HepG2 (cell line): ENCODE results near the gene CACNA1C. TPM values are rescaled to one million over a fixed set of nuclear protein-coding genes. Genes with fewer than 3 reads are reported as not detected.

Source experiments
- ATAC-seq: fragments of 200-7000 bp; cut with Tn5 transposase; 3 replicates; pipeline ENCODE4 v1.9.1; 2020; ENCODE audit warnings: mild to moderate bottlenecking, moderate library complexity
- BruUV-seq: library from RNA; stranded (reverse); fragments of 400-500 nt; replicated peaks from 2 replicates; lab custom pipeline; 2021; lab: Mats Ljungman, UMichigan
- CTCF ChIA-PET: fragments of 300-600 bp; formaldehyde crosslinking; extraction: SDS; loops from one replicate; lab custom pipeline; 2021; ENCODE audit warnings: low total read pairs, inconsistent platforms, low intra/inter-chr PET ratio; lab: Yijun Ruan, JAX
- POLR2A ChIA-PET: fragments of 350-600 bp; sonication (Branson Sonifier 250); formaldehyde crosslinking; loops from one replicate; lab custom pipeline; 2020; ENCODE audit warnings: antibody characterized with exemption, inconsistent platforms; lab: Yijun Ruan, JAX
- DNase-seq: peaks from one replicate; pipeline ENCODE4 v3.0.0-alpha.2; 2015; ENCODE audit warnings: low spot score
- FAIRE-seq: peaks from 3 replicates; lab custom pipeline; 2011; peaks lifted over from hg19 to GRCh38; lab: Jason Lieb, UNC
- H2AFZ ChIP-seq: one replicate; pipeline ENCODE4 v1.6.1; 2011; ENCODE audit warnings: low read length, inconsistent platforms
- H3K27ac ChIP-seq: fragments of 300-600 bp; 3 replicates; pipeline ENCODE4 v1.8.0; 2011; ENCODE audit warnings: mixed run types, mild to moderate bottlenecking, mixed read lengths, low read length, inconsistent platforms; ENCODE audit not compliant: insufficient read depth; ENCODE audit errors: extremely low read length
- H3K27me3 ChIP-seq, 2 experiments: fragments of 200-600 bp in 1 of 2; 2 replicates in 1 of 2; 3 replicates in 1 of 2; pipeline versions ENCODE4 v1.6.0 to v1.8.0; 2011; ENCODE audit warnings: low read length in 2 of 2, mild to moderate bottlenecking in 2 of 2, moderate library complexity in 2 of 2, inconsistent platforms in 1 of 2; ENCODE audit not compliant: insufficient read depth in 2 of 2, control insufficient read depth in 1 of 2
- H3K36me3 ChIP-seq, 2 experiments: fragments of 200-600 bp in 1 of 2; replicated peaks in 1 of 2; 2 replicates in 1 of 2; 3 replicates in 1 of 2; pipeline versions ENCODE4 v1.5.1 to v1.8.0; 2011; ENCODE audit warnings: low read length in 2 of 2, inconsistent platforms in 1 of 2; ENCODE audit not compliant: insufficient read depth in 2 of 2, control insufficient read depth in 1 of 2
- H3K4me1 ChIP-seq: 2 replicates; pipeline ENCODE4 v1.5.1; 2012; ENCODE audit warnings: low read length, inconsistent platforms; ENCODE audit not compliant: insufficient read depth
- H3K4me2 ChIP-seq: 2 replicates; pipeline ENCODE4 v1.6.0; 2011; ENCODE audit warnings: low read depth, low read length, inconsistent platforms
- H3K4me3 ChIP-seq, 3 experiments: fragments of 200-600 bp in 1 of 3; sonication (generic), shearing (Covaris generic) in 1 of 3; replicated peaks in 1 of 3; 2 replicates each; pipeline ENCODE4 v1.5.1; 2011 to 2016; ENCODE audit warnings: low read length in 3 of 3, inconsistent platforms in 2 of 3, low read depth in 2 of 3, mild to moderate bottlenecking in 2 of 3, control low read depth in 1 of 3, mixed read lengths in 1 of 3; ENCODE audit not compliant: insufficient read depth in 1 of 3
- H3K79me2 ChIP-seq: one replicate; pipeline ENCODE4 v1.6.1; 2011; ENCODE audit warnings: low read length, inconsistent platforms; ENCODE audit not compliant: insufficient read depth
- H3K9ac ChIP-seq: 2 replicates; pipeline ENCODE4 v1.6.0; 2011; ENCODE audit warnings: mild to moderate bottlenecking, low read depth, low read length, inconsistent platforms; ENCODE audit not compliant: insufficient read depth
- H3K9me3 ChIP-seq: 2 replicates; pipeline ENCODE4 v1.5.1; 2012; ENCODE audit warnings: mild to moderate bottlenecking, low read length
- H4K20me1 ChIP-seq: 2 replicates; pipeline ENCODE4 v1.6.0; 2011; ENCODE audit warnings: inconsistent platforms, mild to moderate bottlenecking, low read length, moderate library complexity; ENCODE audit not compliant: insufficient read depth
- SIX4 ChIP-seq: sonication (generic); formaldehyde crosslinking; IDR thresholded peaks from 2 replicates; pipeline ENCODE4 v1.4.0; 2020; ENCODE audit warnings: missing genetic modification reagents
- SOX6 ChIP-seq, 2 experiments: fragments of 450-650 bp in 1 of 2; sonication (generic) in 1 of 2; formaldehyde crosslinking in 1 of 2; IDR thresholded peaks; 2 replicates each; pipeline versions ENCODE4 v1.4.0 to v1.6.1; 2017 to 2020; ENCODE audit warnings: antibody characterized with exemption in 1 of 2, mild to moderate bottlenecking in 1 of 2, missing genetic modification reagents in 1 of 2
- ZNF224 ChIP-seq: sonication (generic); formaldehyde crosslinking; IDR thresholded peaks from 2 replicates; pipeline ENCODE4 v1.5.0; 2020; ENCODE audit warnings: mild to moderate bottlenecking, missing genetic modification reagents
- ZNF558 ChIP-seq: sonication (generic); formaldehyde crosslinking; IDR thresholded peaks from 2 replicates; pipeline ENCODE4 v1.9.0; 2022; ENCODE audit warnings: mild to moderate bottlenecking, missing genetic modification reagents, borderline replicate concordance
- ZNF605 ChIP-seq: sonication (generic); formaldehyde crosslinking; IDR thresholded peaks from 2 replicates; pipeline ENCODE4 v1.8.0; 2022; ENCODE audit warnings: mild to moderate bottlenecking, missing genetic modification reagents
- WGBS: methylation state at CpG from one replicate; pipeline ENCODE4 v1.1.6; 2017; ENCODE audit warnings: low lambda C conversion rate; 5-methylcytosine and 5-hydroxymethylcytosine counted together
- in situ Hi-C: cut with HindIII; loops from 2 replicates; pipeline ENCODE4 v1.10.0; 2017; ENCODE audit warnings: low pct_unique_long_range_greater_than_20kb; ENCODE audit not compliant: extremely low pct_ligation_motif_present
- intact Hi-C: fragments of 100-400 bp; cut with micrococcal nuclease; formaldehyde crosslinking; loops from one replicate; pipeline ENCODE4 v1.10.0; 2022; ENCODE audit not compliant: unreplicated experiment
- polyA plus RNA-seq, 8 experiments: library from polyadenylated mRNA; depleted of rRNA in 3 of 8; stranded (reverse) in 7 of 8; unstranded in 1 of 8; fragments of >200 nt; fragmentation: Illumina TruSeq in 4 of 8; extraction: Trizol in 4 of 8; gene quantifications; 2 replicates each; pipeline versions ENCODE4 v1.2.1 to v1.2.3, GENCODE V29; 2011 to 2016; ENCODE audit warnings: low read depth in 4 of 8, missing spikeins in 1 of 8, mixed read lengths in 1 of 8; ENCODE audit not compliant: insufficient read depth in 1 of 8
- total RNA-seq, 5 experiments: library from RNA; depleted of rRNA; stranded (reverse); fragments of >200 nt; fragmentation: Illumina TruSeq; extraction: Trizol; gene quantifications; 2 replicates each; pipeline ENCODE4 v1.2.3, GENCODE V29; 2016; ENCODE audit warnings: low read depth in 1 of 5
- TF ChIP-seq, protein P1 (sequence below): sonication (generic); formaldehyde crosslinking; IDR thresholded peaks from 2 replicates; pipeline ENCODE4 v1.4.0; 2020; ENCODE audit warnings: mild to moderate bottlenecking, missing genetic modification reagents
- TF ChIP-seq, protein P2 (sequence below): sonication (generic); formaldehyde crosslinking; IDR thresholded peaks from 2 replicates; pipeline ENCODE4 v1.5.0; 2020; ENCODE audit warnings: missing genetic modification reagents, mild to moderate bottlenecking, borderline replicate concordance
- TF ChIP-seq, protein P3 (sequence below): IDR thresholded peaks from 2 replicates; pipeline ENCODE4 v1.6.1; 2012; ENCODE audit warnings: inconsistent platforms

CACNA1C gene
- total and polyA plus RNA-seq, 2 of the 13 experiments (the other 11 are each of a cell fraction or from before 2014, with no cell fraction given): not detected

DNA sequence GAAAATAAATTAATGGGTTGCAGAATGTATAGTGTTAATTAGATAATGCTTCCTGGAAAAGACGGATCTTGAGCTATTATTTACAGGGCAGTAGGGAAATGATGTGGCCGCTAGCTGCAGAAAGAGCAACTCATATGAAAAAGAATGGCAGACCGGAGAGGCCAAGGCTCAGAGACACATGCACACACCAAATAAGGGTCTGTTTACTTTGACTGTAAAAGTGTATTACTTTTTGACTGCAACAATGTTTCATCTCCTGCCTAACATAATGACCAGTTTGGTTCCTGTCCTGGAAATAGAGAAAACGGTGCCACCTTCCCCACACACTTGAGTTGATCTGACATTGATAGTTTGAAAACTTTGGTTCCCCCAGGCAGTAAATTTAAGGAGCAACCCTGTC, 290.9 kb downstream of the CACNA1C start (continued):
- TF ChIP-seq, protein P1, sequence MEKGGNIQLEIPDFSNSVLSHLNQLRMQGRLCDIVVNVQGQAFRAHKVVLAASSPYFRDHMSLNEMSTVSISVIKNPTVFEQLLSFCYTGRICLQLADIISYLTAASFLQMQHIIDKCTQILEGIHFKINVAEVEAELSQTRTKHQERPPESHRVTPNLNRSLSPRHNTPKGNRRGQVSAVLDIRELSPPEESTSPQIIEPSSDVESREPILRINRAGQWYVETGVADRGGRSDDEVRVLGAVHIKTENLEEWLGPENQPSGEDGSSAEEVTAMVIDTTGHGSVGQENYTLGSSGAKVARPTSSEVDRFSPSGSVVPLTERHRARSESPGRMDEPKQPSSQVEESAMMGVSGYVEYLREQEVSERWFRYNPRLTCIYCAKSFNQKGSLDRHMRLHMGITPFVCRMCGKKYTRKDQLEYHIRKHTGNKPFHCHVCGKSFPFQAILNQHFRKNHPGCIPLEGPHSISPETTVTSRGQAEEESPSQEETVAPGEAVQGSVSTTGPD: no peak
- TF ChIP-seq SOX6 (IDR thresholded peaks at IDR 0.05) (no peak), SOX6 (CRISPR knock-in tag; IDR thresholded peaks at IDR 0.05) (no peak)
- TF ChIP-seq, protein P2, sequence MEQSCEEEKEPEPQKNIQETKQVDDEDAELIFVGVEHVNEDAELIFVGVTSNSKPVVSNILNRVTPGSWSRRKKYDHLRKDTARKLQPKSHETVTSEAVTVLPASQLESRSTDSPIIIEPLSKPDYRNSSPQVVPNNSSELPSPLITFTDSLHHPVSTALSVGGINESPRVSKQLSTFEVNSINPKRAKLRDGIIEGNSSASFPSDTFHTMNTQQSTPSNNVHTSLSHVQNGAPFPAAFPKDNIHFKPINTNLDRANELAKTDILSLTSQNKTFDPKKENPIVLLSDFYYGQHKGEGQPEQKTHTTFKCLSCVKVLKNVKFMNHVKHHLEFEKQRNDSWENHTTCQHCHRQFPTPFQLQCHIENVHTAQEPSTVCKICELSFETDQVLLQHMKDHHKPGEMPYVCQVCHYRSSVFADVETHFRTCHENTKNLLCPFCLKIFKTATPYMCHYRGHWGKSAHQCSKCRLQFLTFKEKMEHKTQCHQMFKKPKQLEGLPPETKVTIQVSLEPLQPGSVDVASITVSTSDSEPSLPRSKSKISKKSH (CRISPR knock-in tag): no peak

DNA sequence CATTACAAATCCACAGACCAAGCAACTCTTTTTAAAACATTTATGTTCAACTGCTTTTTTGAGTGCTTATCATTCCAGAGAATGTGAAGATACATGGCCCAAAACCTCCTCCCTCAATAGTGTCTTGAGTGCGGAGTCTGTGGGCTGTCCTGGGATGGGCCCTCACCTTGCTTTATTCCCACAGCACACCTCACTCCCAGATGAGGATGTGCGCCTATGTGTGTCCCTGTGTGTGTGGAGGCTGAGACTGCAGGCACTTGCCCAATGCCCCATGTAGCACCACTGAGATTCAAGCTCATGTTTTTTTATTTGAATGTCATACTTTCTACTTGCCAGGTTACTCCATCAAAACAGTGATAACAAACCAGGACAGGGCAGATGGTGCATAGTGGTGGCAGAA, 291.7 kb downstream of the CACNA1C start:
- TF ChIP-seq ZNF558 (no peak), ZNF224 (CRISPR knock-in tag) (no peak), ZNF605 (CRISPR knock-in tag) (no peak), SIX4 (no peak)
- TF ChIP-seq, protein P3, sequence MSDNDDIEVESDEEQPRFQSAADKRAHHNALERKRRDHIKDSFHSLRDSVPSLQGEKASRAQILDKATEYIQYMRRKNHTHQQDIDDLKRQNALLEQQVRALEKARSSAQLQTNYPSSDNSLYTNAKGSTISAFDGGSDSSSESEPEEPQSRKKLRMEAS: no peak
- BruUV-seq: no TSS peak
- no peak for ATAC-seq

More for the DNA sequence above, 291.7 kb downstream of the CACNA1C start:
- no peak overlapping the region for H3K4me2 ChIP-seq
- intact Hi-C loops (no loop called here), in situ Hi-C loops (no loop called here)
- H3K4me3 ChIP-seq: no peak overlapping the region
- H2AFZ ChIP-seq: no peak overlapping the region
- ChIA-PET CTCF (no interaction called here), POLR2A (no interaction called here)
- WGBS: 20% methylated on average over 1 of the region's 2 CpGs
- H3K79me2 ChIP-seq: no peaks in the 10 kb centered on the region
- H3K9ac ChIP-seq: no peak overlapping the region
- H3K4me1 ChIP-seq: no peaks in the 10 kb centered on the region
- H3K27ac ChIP-seq: no peak overlapping the region
- DNase-seq (no peak), FAIRE-seq (no peak)
- no peaks in the 10 kb centered on the region for H3K36me3 ChIP-seq
- H4K20me1 ChIP-seq: no peaks in the 10 kb centered on the region
- H3K27me3 ChIP-seq: peaks cover 0 to 45% of the 10 kb centered on the region in 2 experiments; a peak in 3 of 5 replicates
- no peaks in the 10 kb centered on the region for H3K9me3 ChIP-seq
